GM12878 (cell line): Measurements from ENCODE around the gene RPS6KA2. TPM values are rescaled to one million over a fixed set of nuclear protein-coding genes. Genes with fewer than 3 reads are reported as not detected.

Experiments
- ATAC-seq: fragments of 200-7000 bp; cut with Tn5 transposase; 3 replicates; pipeline ENCODE4 v1.9.1; 2020; ENCODE audit warnings: mild to moderate bottlenecking, moderate library complexity
- BruUV-seq: library from RNA; stranded (reverse); fragments of 400-500 nt; replicated peaks from 2 replicates; lab custom pipeline; 2021; lab: Mats Ljungman, UMichigan
- CTCF ChIA-PET: fragments of 300-600 bp; sonication (Branson Sonifier 250); formaldehyde crosslinking; extraction: SDS; loops from one replicate; lab custom pipeline; 2021; ENCODE audit warnings: inconsistent platforms; lab: Yijun Ruan, JAX
- POLR2A ChIA-PET: fragments of 350-600 bp; formaldehyde crosslinking; extraction: SDS; loops from one replicate; lab custom pipeline; 2021; ENCODE audit warnings: inconsistent platforms; lab: Charles Lee
- RAD21 ChIA-PET: fragments of 300-600 bp; sonication (Branson Sonifier 250); formaldehyde crosslinking; loops from one replicate; lab custom pipeline; 2023; ENCODE audit warnings: antibody characterized with exemption; ENCODE audit not compliant: unreplicated experiment; lab: Charles Lee
- SMC1A ChIA-PET: fragments of 300-600 bp; sonication (Branson Sonifier 250); formaldehyde crosslinking; loops from one replicate; lab custom pipeline; 2023; ENCODE audit not compliant: unreplicated experiment, uncharacterized antibody; lab: Charles Lee
- DNase-seq: peaks from one replicate; pipeline ENCODE4 v3.0.0-alpha.2; 2011; ENCODE audit warnings: low read depth, low spot score
- FAIRE-seq: peaks from 3 replicates; lab custom pipeline; 2011; peaks lifted over from hg19 to GRCh38; lab: Jason Lieb, UNC
- H2AFZ ChIP-seq: 2 replicates; pipeline ENCODE4 v1.6.0; 2011; ENCODE audit warnings: low read depth, low read length, control low read depth; ENCODE audit not compliant: control insufficient read depth
- H3K27ac ChIP-seq: 2 replicates; pipeline ENCODE4 v1.5.1; 2011; ENCODE audit warnings: control low read depth; ENCODE audit not compliant: control insufficient read depth, insufficient read depth
- H3K27me3 ChIP-seq, 2 experiments: replicated peaks in 1 of 2; 2 replicates each; pipeline versions ENCODE4 v1.6.0 to v1.6.1; 2011; ENCODE audit warnings: low read length in 1 of 2; ENCODE audit not compliant: control insufficient read depth in 2 of 2, insufficient read depth in 2 of 2
- H3K36me3 ChIP-seq, 2 experiments: 2 replicates each; pipeline ENCODE4 v1.5.1; 2011; ENCODE audit warnings: low read length in 1 of 2; ENCODE audit not compliant: control insufficient read depth in 2 of 2, insufficient read depth in 2 of 2
- H3K4me1 ChIP-seq: 2 replicates; pipeline ENCODE4 v1.6.1; 2011; ENCODE audit warnings: mild to moderate bottlenecking, low read length, moderate library complexity, mixed read lengths; ENCODE audit not compliant: control insufficient read depth, insufficient read depth
- H3K4me2 ChIP-seq: 2 replicates; pipeline ENCODE4 v1.6.0; 2011; ENCODE audit warnings: control low read depth; ENCODE audit not compliant: control insufficient read depth, insufficient read depth
- H3K4me3 ChIP-seq: fragments of 200-600 bp; sonication (generic); 2 replicates; pipeline ENCODE4 v1.5.1; 2016
- H3K79me2 ChIP-seq: 2 replicates; pipeline ENCODE4 v1.6.0; 2011; ENCODE audit warnings: low read length; ENCODE audit not compliant: control insufficient read depth, insufficient read depth
- H3K9ac ChIP-seq: 2 replicates; pipeline ENCODE4 v1.8.0; 2011; ENCODE audit warnings: low read length, control low read depth, mixed read lengths; ENCODE audit not compliant: control insufficient read depth, insufficient read depth
- H3K9me3 ChIP-seq: replicated peaks from 3 replicates; pipeline ENCODE4 v1.5.1; 2011; ENCODE audit warnings: mild to moderate bottlenecking, low read length; ENCODE audit not compliant: control insufficient read depth, insufficient read depth
- H4K20me1 ChIP-seq: 2 replicates; pipeline ENCODE4 v1.6.0; 2011; ENCODE audit not compliant: control insufficient read depth, insufficient read depth
- FOXK2 ChIP-seq: fragments of 450-650 bp; IDR thresholded peaks from 2 replicates; pipeline ENCODE4 v1.6.1; 2017; ENCODE audit warnings: mild to moderate bottlenecking, moderate library complexity
- KDM1A ChIP-seq: fragments of 200-600 bp; sonication (generic); IDR thresholded peaks from 2 replicates; pipeline ENCODE4 v1.6.1; 2016; ENCODE audit warnings: borderline replicate concordance
- PML ChIP-seq: IDR thresholded peaks from 2 replicates; pipeline ENCODE4 v1.6.1; 2012; ENCODE audit warnings: low read length, inconsistent platforms
- POLR2AphosphoS5 ChIP-seq: IDR thresholded peaks from 2 replicates; pipeline ENCODE4 v1.6.1; 2011; ENCODE audit warnings: mild to moderate bottlenecking, low read length, inconsistent platforms
- SRF ChIP-seq, 2 experiments: IDR thresholded peaks; 2 replicates each; pipeline ENCODE4 v1.6.1; 2011; ENCODE audit warnings: low read depth in 2 of 2, low read length in 2 of 2, mild to moderate bottlenecking in 1 of 2, moderate library complexity in 1 of 2
- TCF12 ChIP-seq: IDR thresholded peaks from 2 replicates; pipeline ENCODE4 v1.6.1; 2011; ENCODE audit warnings: low read depth, mild to moderate bottlenecking, low read length
- WGBS: methylation state at CpG from one replicate; pipeline ENCODE4 v1.1.6; 2016; ENCODE audit warnings: low lambda C conversion rate; ENCODE audit not compliant: insufficient replicate concordance, insufficient coverage; ENCODE audit errors: missing lambda C conversion rate; 5-methylcytosine and 5-hydroxymethylcytosine counted together
- in situ Hi-C: fragments of 300-500 bp; cut with MboI; formaldehyde crosslinking; loops from 9 replicates; pipeline ENCODE4 v1.14.3; 2018; ENCODE audit warnings: mixed read lengths
- intact Hi-C: fragments of 100-400 bp; cut with micrococcal nuclease; formaldehyde crosslinking; loops from one replicate; pipeline ENCODE4 v1.14.2; 2022; ENCODE audit not compliant: unreplicated experiment
- polyA plus RNA-seq, 11 experiments: library from polyadenylated mRNA; depleted of rRNA in 4 of 11; unstranded in 6 of 11; stranded (reverse) in 5 of 11; fragments of >200 nt; fragmentation: Nextera tagmentation in 4 of 11; fragmentation: Illumina TruSeq in 1 of 11; extraction: Ambion mirVana in 4 of 11; extraction: Trizol in 1 of 11; gene quantifications; 1 replicate in 1 of 11; 2 replicates in 10 of 11; pipeline versions ENCODE4 v1.2.1 to v1.2.3, GENCODE V29; 2011 to 2016; ENCODE audit warnings: inconsistent platforms in 2 of 11, missing spikeins in 2 of 11, low read depth in 1 of 11
- total RNA-seq, 4 experiments: library from RNA; depleted of rRNA in 3 of 4; stranded (reverse); fragments of >200 nt in 3 of 4; fragmentation: Illumina TruSeq in 1 of 4; extraction: Trizol in 1 of 4; gene quantifications; 2 replicates each; pipeline versions ENCODE4 v1.2.1 to v1.2.3, GENCODE V29; 2013 to 2021
- TF ChIP-seq, protein P1 (sequence below): fragments of 450-650 bp; formaldehyde crosslinking; IDR thresholded peaks from 2 replicates; pipeline ENCODE4 v1.5.0; 2022; ENCODE audit warnings: mild to moderate bottlenecking, missing genetic modification characterization

The RPS6KA2 gene
- total and polyA plus RNA-seq, 10 of the 15 experiments (the other 5 are each of a cell fraction or from before 2014, with no cell fraction given): 0.02 to 1.0 (median 0.22) TPM; not detected in 1

DNA sequence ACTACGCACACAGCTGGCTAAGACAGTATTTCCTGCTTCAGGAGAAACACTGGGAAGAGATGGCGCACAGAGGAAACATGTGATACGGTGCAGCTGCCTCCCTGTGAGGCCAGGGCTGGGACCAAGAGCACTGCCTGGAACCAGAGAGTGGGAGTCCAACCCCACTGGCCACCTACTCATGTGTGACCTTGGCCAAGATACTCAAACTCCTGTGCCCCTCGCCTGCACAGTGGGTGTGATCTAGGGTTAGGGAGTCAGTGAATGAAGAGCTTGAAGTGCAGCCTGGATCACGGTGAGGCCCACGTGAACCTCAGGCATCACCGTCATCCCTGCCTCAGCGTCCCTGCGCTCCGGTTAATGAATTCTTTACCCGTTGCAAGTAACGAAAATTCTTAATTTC, 202.6 kb downstream of the RPS6KA2 start:
- H2AFZ ChIP-seq: no peak overlapping the region
- no peak overlapping the region for H3K9ac ChIP-seq
- RAD21 ChIA-PET: no interaction called here
- POLR2A ChIA-PET: no interaction called here
- no peak for FAIRE-seq
- no peak for TF ChIP-seq PML
- no peak for TF ChIP-seq POLR2AphosphoS5
- no peak for TF ChIP-seq SRF (IDR thresholded peaks at IDR 0.05; ENCODE audit: low read depth in 2 of 2, low read length in 2 of 2)
- TF ChIP-seq, all 136 proteins: peak for 0
- Histone ChIP-seq H3K36me3 (no peaks in the 10 kb centered on the region), H3K27me3 (no peaks in the 10 kb centered on the region; a peak in 1 of 4 replicates), H3K9me3 (no peaks in the 10 kb centered on the region), H4K20me1 (no peaks in the 10 kb centered on the region), H3K79me2 (no peaks in the 10 kb centered on the region), H3K4me2 (no peak overlapping the region), H3K27ac (no peak overlapping the region), H3K4me1 (peaks cover 5% of the 10 kb centered on the region), H3K4me3 (no peak overlapping the region)
- ChIA-PET CTCF (no interaction called here), SMC1A (interaction anchor here (0.6 kb wide), 1 partner anchor 17 kb away, joined by 3 read pairs; no protein-coding TSS in a partner anchor)
- 62% methylated on average over 12 of the region's 12 CpGs for WGBS
- no TSS peak for BruUV-seq
- intact Hi-C loops: no loop called here
- no peak for ATAC-seq
- no peak for DNase-seq
- in situ Hi-C loops: no loop called here

GRCh38 chr6:166423781-166424180, 203.3 kb downstream of the RPS6KA2 start:
- H3K9me3 ChIP-seq: no peaks in the 10 kb centered on the region
- H3K36me3 ChIP-seq: no peaks in the 10 kb centered on the region
- no peak overlapping the region for H3K27ac ChIP-seq
- H3K79me2 ChIP-seq: no peaks in the 10 kb centered on the region
- POLR2A ChIA-PET: no interaction called here
- SMC1A ChIA-PET: interaction anchor here (0.6 to 0.7 kb wide), 2 partner anchors 18 to 23 kb away, joined by 3 read pairs; no protein-coding TSS in a partner anchor
- H2AFZ ChIP-seq: no peak overlapping the region
- FAIRE-seq (no peak), ATAC-seq (no peak), DNase-seq (no peak)
- 51% methylated on average over 7 of the region's 7 CpGs for WGBS
- no TSS peak for BruUV-seq
- intact Hi-C loops (no loop called here), in situ Hi-C loops (no loop called here)
- H4K20me1 ChIP-seq: no peaks in the 10 kb centered on the region
- no peaks in the 10 kb centered on the region; a peak in 1 of 4 replicates for H3K27me3 ChIP-seq
- CTCF ChIA-PET: no interaction called here
- H3K4me3 ChIP-seq: no peak overlapping the region
- no peak overlapping the region for H3K9ac ChIP-seq
- RAD21 ChIA-PET: no interaction called here
- peaks cover 12% of the 10 kb centered on the region for H3K4me1 ChIP-seq
- TF ChIP-seq FOXK2: no peak
- no peak for TF ChIP-seq KDM1A
- no peak for TF ChIP-seq TCF12
- TF ChIP-seq, protein P1, sequence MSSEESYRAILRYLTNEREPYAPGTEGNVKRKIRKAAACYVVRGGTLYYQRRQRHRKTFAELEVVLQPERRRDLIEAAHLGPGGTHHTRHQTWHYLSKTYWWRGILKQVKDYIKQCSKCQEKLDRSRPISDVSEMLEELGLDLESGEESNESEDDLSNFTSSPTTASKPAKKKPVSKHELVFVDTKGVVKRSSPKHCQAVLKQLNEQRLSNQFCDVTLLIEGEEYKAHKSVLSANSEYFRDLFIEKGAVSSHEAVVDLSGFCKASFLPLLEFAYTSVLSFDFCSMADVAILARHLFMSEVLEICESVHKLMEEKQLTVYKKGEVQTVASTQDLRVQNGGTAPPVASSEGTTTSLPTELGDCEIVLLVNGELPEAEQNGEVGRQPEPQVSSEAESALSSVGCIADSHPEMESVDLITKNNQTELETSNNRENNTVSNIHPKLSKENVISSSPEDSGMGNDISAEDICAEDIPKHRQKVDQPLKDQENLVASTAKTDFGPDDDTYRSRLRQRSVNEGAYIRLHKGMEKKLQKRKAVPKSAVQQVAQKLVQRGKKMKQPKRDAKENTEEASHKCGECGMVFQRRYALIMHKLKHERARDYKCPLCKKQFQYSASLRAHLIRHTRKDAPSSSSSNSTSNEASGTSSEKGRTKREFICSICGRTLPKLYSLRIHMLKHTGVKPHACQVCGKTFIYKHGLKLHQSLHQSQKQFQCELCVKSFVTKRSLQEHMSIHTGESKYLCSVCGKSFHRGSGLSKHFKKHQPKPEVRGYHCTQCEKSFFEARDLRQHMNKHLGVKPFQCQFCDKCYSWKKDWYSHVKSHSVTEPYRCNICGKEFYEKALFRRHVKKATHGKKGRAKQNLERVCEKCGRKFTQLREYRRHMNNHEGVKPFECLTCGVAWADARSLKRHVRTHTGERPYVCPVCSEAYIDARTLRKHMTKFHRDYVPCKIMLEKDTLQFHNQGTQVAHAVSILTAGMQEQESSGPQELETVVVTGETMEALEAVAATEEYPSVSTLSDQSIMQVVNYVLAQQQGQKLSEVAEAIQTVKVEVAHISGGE (CRISPR knock-in tag): no peak
- no peak overlapping the region for H3K4me2 ChIP-seq
